Measurements from ENCODE around the gene ATP2C2. TPM values are rescaled to one million over a fixed set of nuclear protein-coding genes. Genes with fewer than 3 reads are reported as not detected.

ATP2C2 gene
- total and polyA plus RNA-seq, 2 of the 8 experiments (the other 6 are each of a cell fraction or from before 2014, with no cell fraction given) = 1.2 to 2.8 TPM

GRCh38 chr16:84501077-84501735 is 132.9 kb downstream of the ATP2C2 start:
- 93% methylated on average over 11 of the region's 12 CpGs; no CpG with 5 or more reads in 1 of the 2 experiments for WGBS, 2 experiments (ENCODE audit: extremely low coverage in 1 of 2, insufficient coverage in 1 of 2, insufficient read length in 1 of 2, insufficient replicate concordance in 2 of 2, low coverage in 1 of 2, low lambda C conversion rate in 2 of 2, missing lambda C conversion rate in 1 of 2)
- TF ChIP-seq HDAC6 (IDR thresholded peaks at IDR 0.05; ENCODE audit: low read depth, low read length) (no peak), POLR2AphosphoS5 (IDR thresholded peaks at IDR 0.05; ENCODE audit: low read depth, low read length) (no peak), SAP30 (IDR thresholded peaks at IDR 0.05; ENCODE audit: insufficient read depth, insufficient replicate concordance, low read length) (no peak), CBX8 (IDR thresholded peaks at IDR 0.05; ENCODE audit: borderline replicate concordance, low read depth, low read length) (no peak), ASH2L (IDR thresholded peaks at IDR 0.05; ENCODE audit: low read length) (no peak), CBX5 (IDR thresholded peaks at IDR 0.05; ENCODE audit: low read depth, low read length) (no peak), KDM4A (IDR thresholded peaks at IDR 0.05; ENCODE audit: low read depth, low read length, severe bottlenecking) (no peak), GTF2F1 (IDR thresholded peaks at IDR 0.05; ENCODE audit: borderline replicate concordance, low read depth, low read length) (no peak), CHD1 (IDR thresholded peaks at IDR 0.05; ENCODE audit: low read depth, low read length) (no peak), RAD21 (IDR thresholded peaks at IDR 0.05 in 1 of 2, conservative IDR thresholded peaks at IDR 0.05 in 1 of 2; ENCODE audit: low read depth in 2 of 2, low read length in 2 of 2) (no peak), CEBPB (IDR thresholded peaks at IDR 0.05; ENCODE audit: low read depth, low read length) (no peak), KDM1A (IDR thresholded peaks at IDR 0.05; ENCODE audit: borderline replicate concordance, low read length) (no peak)

More at GRCh38 chr16:84501077-84501735, 132.9 kb downstream of the ATP2C2 start:
- H2BK15ac ChIP-seq (ENCODE audit: low read length) = no peak overlapping the region
- ChIA-PET POLR2A (ENCODE audit: partially characterized antibody) (interaction anchor here (1.0 kb wide), 1 partner anchor 48 kb away, joined by 3 read pairs; no protein-coding TSS in a partner anchor), CTCF (ENCODE audit: partially characterized antibody) (interaction anchor here (1.1 kb wide), 1 partner anchor 121 kb away, joined by 3 read pairs; no protein-coding TSS in a partner anchor)
- H2AFZ ChIP-seq (ENCODE audit: low read length) = no peak overlapping the region
- H4K5ac ChIP-seq (ENCODE audit: insufficient read length, low read depth, low read length) = no peak overlapping the region
- H3K23me2 ChIP-seq (ENCODE audit: low read depth, low read length) = peaks cover 9% of the 10 kb centered on the region; the same call in 1 of the 2 replicates
- no peak overlapping the region for H2BK12ac ChIP-seq (ENCODE audit: low read depth, low read length)
- no peak for DNase-seq (ENCODE audit: low read depth in 1 of 2, low spot score in 2 of 2)
- H3K4ac ChIP-seq (replicated peaks; ENCODE audit: insufficient read length, low read depth, low read length) = no peak overlapping the region
- H3K18ac ChIP-seq (ENCODE audit: extremely low read depth, low read length) = no peak overlapping the region
- peak overlapping the region; percentile 4; the same call in 1 of the 2 replicates for H4K8ac ChIP-seq (ENCODE audit: extremely low read depth, insufficient read depth, low read length)
- H4K91ac ChIP-seq (replicated peaks; ENCODE audit: insufficient read length, low read length) = no peak overlapping the region
- H2BK120ac ChIP-seq (replicated peaks; ENCODE audit: low read depth, low read length) = no peak overlapping the region
- no peak overlapping the region; the same call in 1 of the 2 replicates for H2BK5ac ChIP-seq (ENCODE audit: low read depth, low read length)
- H3K9ac ChIP-seq (replicated peaks in 1 of 4; ENCODE audit: extremely low read depth in 1 of 4, low read depth in 3 of 4, low read length in 3 of 4) = no peak overlapping the region
- no peak overlapping the region for H3K27ac ChIP-seq (ENCODE audit: low read depth, low read length)
- H4K20me1 ChIP-seq (replicated peaks in 1 of 2; ENCODE audit: control insufficient read depth in 1 of 2, insufficient read depth in 2 of 2, low read length in 2 of 2) = peaks cover 0 to 2% of the 10 kb centered on the region in 2 experiments
- H3K23ac ChIP-seq (ENCODE audit: insufficient read length) = no peak overlapping the region
- no peak overlapping the region for H2BK20ac ChIP-seq (ENCODE audit: low read length)
- H3K79me1 ChIP-seq (ENCODE audit: low read depth, low read length) = no peaks in the 10 kb centered on the region
- H3K27me3 ChIP-seq (replicated peaks in 1 of 4; ENCODE audit: control insufficient read depth in 3 of 4, extremely low read depth in 1 of 4, insufficient read depth in 3 of 4, low read length in 3 of 4) = no peaks in the 10 kb centered on the region
- H3K36me3 ChIP-seq (ENCODE audit: control insufficient read depth in 2 of 4, insufficient read depth in 4 of 4, low read length in 3 of 4) = peaks cover 0 to 14% (median 11%) of the 10 kb centered on the region in 4 experiments; a peak in 4 of 8 replicates
- H2AK5ac ChIP-seq (ENCODE audit: low read depth, low read length) = no peak overlapping the region
- no peak overlapping the region for H3K56ac ChIP-seq (replicated peaks; ENCODE audit: insufficient read length, low read depth, low read length)
- FAIRE-seq = no peak
- H3K14ac ChIP-seq (ENCODE audit: insufficient read length) = no peak overlapping the region
- no peak overlapping the region for H3K4me2 ChIP-seq (ENCODE audit: insufficient read depth in 1 of 2, low read depth in 2 of 2, low read length in 2 of 2)
- peaks cover 0 to 4% of the 10 kb centered on the region in 2 experiments; a peak in 1 of 4 replicates for H3K79me2 ChIP-seq (ENCODE audit: control insufficient read depth in 1 of 2, insufficient read depth in 2 of 2, low read length in 2 of 2)
- H3K4me1 ChIP-seq (replicated peaks in 1 of 4; ENCODE audit: control insufficient read depth in 3 of 4, insufficient read depth in 4 of 4, low read length in 3 of 4) = peaks cover 0 to 12% (median 8%) of the 10 kb centered on the region in 4 experiments; a peak in 5 of 7 replicates
- no peaks in the 10 kb centered on the region for H3K9me3 ChIP-seq (ENCODE audit: insufficient read depth in 2 of 2, low read depth in 1 of 2, low read length in 1 of 2)
- no peak overlapping the region for H3K4me3 ChIP-seq (ENCODE audit: extremely low read depth in 1 of 4, insufficient read depth in 2 of 4, low read depth in 3 of 4, low read length in 4 of 4)

Data from H1 (cell line).